ENCODE results near the gene CLIP1.

CLIP1 gene

GRCh38 chr12:122276242-122276641 is 146.2 kb downstream of the CLIP1 start:
- peaks cover 16% of the 10 kb centered on the region; the same call in 1 of the 2 replicates for H3K36me3 ChIP-seq (ENCODE audit: insufficient read depth, low read length)

GRCh38 chr12:122275459-122275858 is 147.0 kb downstream of the CLIP1 start:
- Histone ChIP-seq H3F3A (ENCODE audit: insufficient read depth, low read length) (no peaks in the 10 kb centered on the region), H3K4me1 (ENCODE audit: insufficient read depth, low read length, severe bottlenecking) (no peaks in the 10 kb centered on the region), H4K20me1 (ENCODE audit: insufficient read depth, low read length) (no peaks in the 10 kb centered on the region), H3K4me3 (ENCODE audit: low read depth, low read length, poor library complexity, severe bottlenecking) (no peak overlapping the region), H3K9me3 (ENCODE audit: low read length) (no peaks in the 10 kb centered on the region), H2AFZ (ENCODE audit: low read length) (no peak overlapping the region), H3K27ac (ENCODE audit: low read depth, low read length, poor library complexity, severe bottlenecking) (no peak overlapping the region), H3K4me2 (ENCODE audit: low read length) (no peak overlapping the region), H3K36me3 (ENCODE audit: insufficient read depth, low read length) (peaks cover 16% of the 10 kb centered on the region; the same call in 1 of the 2 replicates), H3K9ac (ENCODE audit: low read length) (no peak overlapping the region), H3K27me3 (ENCODE audit: insufficient read depth, low read length) (no peaks in the 10 kb centered on the region), H3K9me2 (ENCODE audit: low read depth, low read length) (no peaks in the 10 kb centered on the region), H3K79me2 (ENCODE audit: insufficient read depth, low read length) (no peaks in the 10 kb centered on the region)
- TF ChIP-seq EZH2 (IDR thresholded peaks at IDR 0.05; ENCODE audit: borderline replicate concordance, low read length) (no peak), CTCF (IDR thresholded peaks at IDR 0.05; ENCODE audit: low read length) (no peak)

More at GRCh38 chr12:122276242-122276641, 146.2 kb downstream of the CLIP1 start:
- Histone ChIP-seq H3K9me2 (ENCODE audit: low read depth, low read length) (no peaks in the 10 kb centered on the region), H3K4me3 (ENCODE audit: low read depth, low read length, poor library complexity, severe bottlenecking) (no peak overlapping the region), H3K9ac (ENCODE audit: low read length) (no peak overlapping the region), H4K20me1 (ENCODE audit: insufficient read depth, low read length) (no peaks in the 10 kb centered on the region), H3K27me3 (ENCODE audit: insufficient read depth, low read length) (no peaks in the 10 kb centered on the region), H3F3A (ENCODE audit: insufficient read depth, low read length) (no peaks in the 10 kb centered on the region), H3K27ac (ENCODE audit: low read depth, low read length, poor library complexity, severe bottlenecking) (no peak overlapping the region), H2AFZ (ENCODE audit: low read length) (no peak overlapping the region), H3K79me2 (ENCODE audit: insufficient read depth, low read length) (no peaks in the 10 kb centered on the region), H3K9me3 (ENCODE audit: low read length) (no peaks in the 10 kb centered on the region), H3K4me2 (ENCODE audit: low read length) (no peak overlapping the region), H3K4me1 (ENCODE audit: insufficient read depth, low read length, severe bottlenecking) (no peaks in the 10 kb centered on the region)
- no peak for TF ChIP-seq EZH2 (IDR thresholded peaks at IDR 0.05; ENCODE audit: borderline replicate concordance, low read length)
- no peak for TF ChIP-seq CTCF (IDR thresholded peaks at IDR 0.05; ENCODE audit: low read length)

GRCh38 chr12:122266230-122266901 is 156.1 kb downstream of the CLIP1 start, which contains the start of gene VPS33A:
VPS33A (minus strand) TSS chr12:122266494; CDS start chr12:122266408, 86 bp downstream.
- Histone ChIP-seq H3F3A (ENCODE audit: insufficient read depth, low read length) (no peaks in the 10 kb centered on the region), H3K4me1 (ENCODE audit: insufficient read depth, low read length, severe bottlenecking) (peaks cover 20% of the 10 kb centered on the region), H3K79me2 (ENCODE audit: insufficient read depth, low read length) (0 out of 2 replicates have a peak, but pooled peaks cover 7% of the 10 kb centered on the region), H3K4me2 (ENCODE audit: low read length) (peak within 1 kb of the TSS; percentile 88), H4K20me1 (ENCODE audit: insufficient read depth, low read length) (no peaks in the 10 kb centered on the region), H2AFZ (ENCODE audit: low read length) (peak within 1 kb of the TSS; percentile 15; the same call in 1 of the 2 replicates), H3K9me2 (ENCODE audit: low read depth, low read length) (no peaks in the 10 kb centered on the region), H3K27ac (ENCODE audit: low read depth, low read length, poor library complexity, severe bottlenecking) (peak within 1 kb of the TSS; percentile 65), H3K4me3 (ENCODE audit: low read depth, low read length, poor library complexity, severe bottlenecking) (peak within 1 kb of the TSS; percentile 87), H3K9me3 (ENCODE audit: low read length) (no peaks in the 10 kb centered on the region), H3K9ac (ENCODE audit: low read length) (peak within 1 kb of the TSS; percentile 88), H3K27me3 (ENCODE audit: insufficient read depth, low read length) (no peaks in the 10 kb centered on the region), H3K36me3 (ENCODE audit: insufficient read depth, low read length) (peaks cover 25% of the 10 kb centered on the region)
- TF ChIP-seq CTCF (IDR thresholded peaks at IDR 0.05; ENCODE audit: low read length), result no peak
- no peak for TF ChIP-seq EZH2 (IDR thresholded peaks at IDR 0.05; ENCODE audit: borderline replicate concordance, low read length)
